Left ventricle myocardium inferior (tissue), 1 donor: ENCODE data around the gene ORAI1. TPM values are rescaled to one million over a fixed set of nuclear protein-coding genes. Genes with fewer than 3 reads are reported as not detected.
"Not testable (repeated sequence)": the region's sequence is repeated elsewhere in the genome, so short reads cannot be mapped to it uniquely, and the experiment has no call there.

Source experiments
- DNase-seq: peaks from one replicate; pipeline ENCODE4 v3.0.0-alpha.2; 2020
- H3K27ac ChIP-seq: fragments of 200-600 bp; replicated peaks from 2 replicates; pipeline ENCODE4 v1.8.0; 2021
- H3K27me3 ChIP-seq: fragments of 200-600 bp; 2 replicates; pipeline ENCODE4 v1.8.0; 2021; ENCODE audit warnings: low read depth
- H3K36me3 ChIP-seq: fragments of 200-600 bp; 2 replicates; pipeline ENCODE4 v1.8.0; 2021
- H3K4me1 ChIP-seq: fragments of 200-600 bp; 2 replicates; pipeline ENCODE4 v1.8.0; 2021
- H3K4me3 ChIP-seq: fragments of 200-600 bp; 2 replicates; pipeline ENCODE4 v1.8.0; 2021; ENCODE audit warnings: mild to moderate bottlenecking, moderate library complexity
- H3K9me3 ChIP-seq: fragments of 200-600 bp; replicated peaks from 2 replicates; pipeline ENCODE4 v1.8.0; 2021
- CTCF ChIP-seq: fragments of 200-600 bp; IDR thresholded peaks from 2 replicates; pipeline ENCODE4 v1.8.0; 2021; ENCODE audit warnings: antibody characterized with exemption, mild to moderate bottlenecking, borderline replicate concordance
- intact Hi-C: fragments of 100-400 bp; cut with micrococcal nuclease; formaldehyde crosslinking; loops from one replicate; pipeline ENCODE4 v1.11.0; 2022
- total RNA-seq: library from RNA; stranded (reverse); fragmentation: NEBNext Ultra II Directional; extraction: Animal tissue kit (Norgen Biotek cat#: 25700); gene quantifications from one replicate; pipeline ENCODE4 v1.2.1, GENCODE V29; 2021
- donor health status: DM: no; HTN: yes; CAD: no; lungs with severe emphysema.

The ORAI1 gene
- total RNA-seq, 1 donor from 2014 or later, result 11.4 TPM

GRCh38 chr12:121678305-121678704, 52.0 kb downstream of the ORAI1 start:
- H3K9me3 ChIP-seq, result no peaks in the 10 kb centered on the region
- H3K4me1 ChIP-seq, result no peaks in the 10 kb centered on the region
- DNase-seq, result no peak
- H3K36me3 ChIP-seq, result no peaks in the 10 kb centered on the region
- H3K27ac ChIP-seq, result no peak overlapping the region
- intact Hi-C loops, result no loop called here
- TF ChIP-seq CTCF, result no peak
- no peak overlapping the region for H3K4me3 ChIP-seq
- no peaks in the 10 kb centered on the region for H3K27me3 ChIP-seq

GRCh38 chr12:121678716-121679300, 52.5 kb downstream of the ORAI1 start:
- intact Hi-C loops, result no loop called here
- no peak for TF ChIP-seq CTCF

DNA sequence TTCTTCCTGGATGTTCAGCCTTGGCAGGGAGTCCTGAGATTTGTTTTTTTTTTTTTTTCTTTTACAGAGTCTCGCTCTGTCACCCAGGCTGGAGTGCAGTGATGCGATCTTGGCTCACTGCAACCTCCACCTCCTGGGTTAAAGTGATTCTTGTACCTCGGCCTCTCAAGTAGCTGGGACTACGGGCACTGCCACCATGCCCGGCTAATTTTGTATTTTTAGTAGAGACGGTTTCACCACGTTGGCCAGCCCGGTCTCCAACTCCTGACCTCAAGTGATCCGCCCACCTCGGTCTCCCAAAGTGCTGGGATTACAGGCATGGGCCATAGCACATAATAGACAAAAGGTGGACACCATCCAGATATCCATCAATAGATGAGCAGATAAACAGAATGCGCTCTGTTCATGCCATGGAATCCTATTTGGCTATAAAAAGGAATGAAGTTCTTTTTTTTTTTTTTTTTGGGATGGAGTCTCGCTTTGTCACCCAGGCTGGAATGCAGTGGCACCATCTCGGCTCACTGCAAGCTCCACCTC, 53.4 kb downstream of the ORAI1 start:
- intact Hi-C loops, result loop anchor here (5.0 kb wide), 1 partner anchor 182 kb away; no protein-coding TSS in a partner anchor
- DNase-seq, H3K27ac ChIP-seq, H3K27me3 ChIP-seq, H3K4me1 ChIP-seq, H3K36me3 ChIP-seq, H3K9me3 ChIP-seq, H3K4me3 ChIP-seq: not testable (repeated sequence)

More at GRCh38 chr12:121678716-121679300, 52.5 kb downstream of the ORAI1 start:
- no peak overlapping the region for H3K4me3 ChIP-seq
- DNase-seq, result no peak
- H3K27me3 ChIP-seq, result no peaks in the 10 kb centered on the region
- H3K27ac ChIP-seq, result no peak overlapping the region
- H3K4me1 ChIP-seq, result no peaks in the 10 kb centered on the region
- no peaks in the 10 kb centered on the region for H3K9me3 ChIP-seq
- no peaks in the 10 kb centered on the region for H3K36me3 ChIP-seq

DNA sequence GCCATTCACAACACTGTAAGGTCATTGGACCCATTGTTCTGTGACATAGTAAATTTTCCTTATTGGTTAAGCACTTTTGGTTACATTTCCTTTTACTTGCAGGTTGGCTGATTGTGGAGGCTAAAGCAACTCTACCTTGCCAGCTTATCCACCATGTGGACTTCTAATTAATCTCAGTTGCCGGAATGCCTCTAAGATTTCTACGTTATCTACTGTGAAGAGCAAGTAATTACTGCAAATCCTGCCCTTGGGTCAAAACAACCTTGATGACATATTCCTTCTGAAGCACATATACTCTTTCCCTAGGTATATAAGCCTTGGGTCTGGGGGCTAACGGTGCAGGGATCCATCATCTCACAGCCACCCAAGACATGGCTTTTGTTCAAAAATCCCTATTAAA, 62.6 kb downstream of the ORAI1 start:
- no peak overlapping the region for H3K4me3 ChIP-seq
- TF ChIP-seq CTCF, result no peak
- H3K4me1 ChIP-seq, result peaks cover 11% of the 10 kb centered on the region
- H3K9me3 ChIP-seq, result no peaks in the 10 kb centered on the region
- intact Hi-C loops, result no loop called here
- DNase-seq, result no peak
- no peaks in the 10 kb centered on the region for H3K27me3 ChIP-seq
- H3K36me3 ChIP-seq, result no peaks in the 10 kb centered on the region
- H3K27ac ChIP-seq, result peak overlapping the region; percentile 5

DNA sequence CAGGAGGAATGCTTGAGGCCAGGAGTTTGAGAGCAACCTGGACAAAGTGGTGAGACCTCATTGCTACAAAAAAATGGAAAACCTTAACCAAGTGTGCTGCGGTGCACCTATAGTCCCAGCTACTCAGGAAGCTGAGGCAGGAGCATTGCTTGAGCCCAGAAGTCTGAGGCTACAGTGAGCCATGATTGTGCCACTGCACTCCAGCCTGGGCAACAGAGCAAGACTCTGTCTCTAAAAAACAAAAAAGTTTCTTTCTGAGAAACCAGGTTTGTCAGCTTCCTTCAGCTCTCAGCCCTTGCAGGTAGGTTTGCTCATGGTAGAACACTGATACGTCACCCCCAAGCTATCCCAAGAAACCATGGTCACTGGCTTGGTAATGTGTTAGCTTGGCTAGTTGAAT, 63.1 kb downstream of the ORAI1 start:
- TF ChIP-seq CTCF, result no peak
- no peak overlapping the region for H3K27ac ChIP-seq
- peaks cover 11% of the 10 kb centered on the region for H3K4me1 ChIP-seq
- intact Hi-C loops, result no loop called here
- no peak for DNase-seq
- H3K27me3 ChIP-seq, result no peaks in the 10 kb centered on the region
- H3K4me3 ChIP-seq, result no peak overlapping the region
- H3K9me3 ChIP-seq, result no peaks in the 10 kb centered on the region
- H3K36me3 ChIP-seq, result no peaks in the 10 kb centered on the region

Other genes with a start within 250 kb of the ORAI1 start
- 22.4 TPM for gene RNF34, start 226.4 kb upstream of the ORAI1 start, total RNA-seq
- gene KDM2B, start 45.5 kb upstream of the ORAI1 start, total RNA-seq, result 13.0 TPM
- not detected for gene MORN3, start 43.1 kb downstream of the ORAI1 start, total RNA-seq
- gene TMEM120B, start 86.2 kb downstream of the ORAI1 start, total RNA-seq, result 9.2 TPM
- 44.3 TPM for gene RHOF, start 167.2 kb downstream of the ORAI1 start, total RNA-seq
- gene SETD1B, start 177.5 kb downstream of the ORAI1 start, total RNA-seq, result 7.9 TPM
- 1.3 TPM for gene HPD, start 232.3 kb downstream of the ORAI1 start, total RNA-seq